GM12878 (cell line): ENCODE results near the gene CYP2U1. TPM values are rescaled to one million over a fixed set of nuclear protein-coding genes. Genes with fewer than 3 reads are reported as not detected.
A peak's percentile ranks its signal among the peaks of the same experiment; 100 is the strongest.

Experiments
- BCL11A ChIP-seq: IDR thresholded peaks from 2 replicates; pipeline ENCODE4 v1.6.1; 2011; ENCODE audit warnings: low read depth, low read length
- CHD2 ChIP-seq: IDR thresholded peaks from 2 replicates; pipeline ENCODE4 v1.6.1; 2011; ENCODE audit warnings: low read depth, low read length, improper control_type of control experiment, borderline replicate concordance
- CREM ChIP-seq: IDR thresholded peaks from 2 replicates; pipeline ENCODE4 v1.6.1; 2014; ENCODE audit warnings: antibody characterized with exemption, low read depth
- EED ChIP-seq: sonication (generic); IDR thresholded peaks from 2 replicates; pipeline ENCODE4 v1.6.1; 2016; ENCODE audit warnings: antibody characterized with exemption, low read depth
- HDGF ChIP-seq: fragments of 450-650 bp; IDR thresholded peaks from 2 replicates; pipeline ENCODE4 v1.6.1; 2016; ENCODE audit warnings: antibody characterized with exemption
- MAX ChIP-seq: IDR thresholded peaks from 2 replicates; pipeline ENCODE4 v1.6.1; 2012; ENCODE audit warnings: low read depth, low read length, improper control_type of control experiment
- MTA2 ChIP-seq: fragments of 450-650 bp; IDR thresholded peaks from 2 replicates; pipeline ENCODE4 v1.6.1; 2016; ENCODE audit warnings: low read depth, mild to moderate bottlenecking, moderate library complexity
- MYB ChIP-seq: fragments of 150-350 bp; IDR thresholded peaks from 2 replicates; pipeline ENCODE4 v1.6.1; 2014; ENCODE audit warnings: mild to moderate bottlenecking, low read depth, low read length, borderline replicate concordance
- NFYB ChIP-seq: IDR thresholded peaks from 2 replicates; pipeline ENCODE4 v1.6.1; 2011; ENCODE audit warnings: low read depth, mild to moderate bottlenecking, low read length, improper control_type of control experiment, moderate library complexity; ENCODE audit not compliant: insufficient read depth
- NR2C1 ChIP-seq: fragments of 450-650 bp; IDR thresholded peaks from 2 replicates; pipeline ENCODE4 v1.6.1; 2017; ENCODE audit warnings: antibody characterized with exemption, mild to moderate bottlenecking, moderate library complexity
- NR2C2 ChIP-seq: IDR thresholded peaks from 2 replicates; pipeline ENCODE4 v1.6.1; 2011; ENCODE audit warnings: borderline replicate concordance, low read depth; ENCODE audit not compliant: control insufficient read depth, insufficient read length
- RAD21 ChIP-seq: IDR thresholded peaks from 2 replicates; pipeline ENCODE4 v1.6.1; 2011; ENCODE audit warnings: mild to moderate bottlenecking, low read depth, low read length, moderate library complexity; ENCODE audit not compliant: insufficient read depth
- RBBP5 ChIP-seq: fragments of 200-600 bp; sonication (generic); conservative IDR thresholded peaks from 2 replicates; pipeline ENCODE4 v1.6.1; 2016
- SMAD5 ChIP-seq: IDR thresholded peaks from 2 replicates; pipeline ENCODE4 v1.6.1; 2016; ENCODE audit warnings: antibody characterized with exemption, low read depth
- YY1 ChIP-seq: IDR thresholded peaks from 2 replicates; pipeline ENCODE4 v1.6.1; 2011; ENCODE audit warnings: low read depth, mild to moderate bottlenecking, low read length
- ZNF592 ChIP-seq: fragments of 450-650 bp; IDR thresholded peaks from 2 replicates; pipeline ENCODE4 v1.6.1; 2017; ENCODE audit warnings: mild to moderate bottlenecking, moderate library complexity
- ZZZ3 ChIP-seq: IDR thresholded peaks from 2 replicates; pipeline ENCODE4 v1.6.1; 2011; ENCODE audit warnings: low read depth; ENCODE audit not compliant: control insufficient read depth, insufficient read length
- polyA plus RNA-seq, 11 experiments: library from polyadenylated mRNA; depleted of rRNA in 4 of 11; unstranded in 6 of 11; stranded (reverse) in 5 of 11; fragments of >200 nt; fragmentation: Nextera tagmentation in 4 of 11; fragmentation: Illumina TruSeq in 1 of 11; extraction: Ambion mirVana in 4 of 11; extraction: Trizol in 1 of 11; gene quantifications; 1 replicate in 1 of 11; 2 replicates in 10 of 11; pipeline versions ENCODE4 v1.2.1 to v1.2.3, GENCODE V29; 2011 to 2016; ENCODE audit warnings: inconsistent platforms in 2 of 11, missing spikeins in 2 of 11, low read depth in 1 of 11
- total RNA-seq, 4 experiments: library from RNA; depleted of rRNA in 3 of 4; stranded (reverse); fragments of >200 nt in 3 of 4; fragmentation: Illumina TruSeq in 1 of 4; extraction: Trizol in 1 of 4; gene quantifications; 2 replicates each; pipeline versions ENCODE4 v1.2.1 to v1.2.3, GENCODE V29; 2013 to 2021
- TF ChIP-seq, protein P1 (sequence below): IDR thresholded peaks from 2 replicates; pipeline ENCODE4 v1.6.1; 2012; ENCODE audit warnings: low read depth, low read length, improper control_type of control experiment

Gene CYP2U1
- total and polyA plus RNA-seq, 10 of the 15 experiments (the other 5 are each of a cell fraction or from before 2014, with no cell fraction given), result 0.41 to 3.4 (median 2.9) TPM

- no peak for TF ChIP-seq MYB
- TF ChIP-seq, protein P1, sequence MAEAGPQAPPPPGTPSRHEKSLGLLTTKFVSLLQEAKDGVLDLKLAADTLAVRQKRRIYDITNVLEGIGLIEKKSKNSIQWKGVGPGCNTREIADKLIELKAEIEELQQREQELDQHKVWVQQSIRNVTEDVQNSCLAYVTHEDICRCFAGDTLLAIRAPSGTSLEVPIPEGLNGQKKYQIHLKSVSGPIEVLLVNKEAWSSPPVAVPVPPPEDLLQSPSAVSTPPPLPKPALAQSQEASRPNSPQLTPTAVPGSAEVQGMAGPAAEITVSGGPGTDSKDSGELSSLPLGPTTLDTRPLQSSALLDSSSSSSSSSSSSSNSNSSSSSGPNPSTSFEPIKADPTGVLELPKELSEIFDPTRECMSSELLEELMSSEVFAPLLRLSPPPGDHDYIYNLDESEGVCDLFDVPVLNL, result no peak
- no peak for TF ChIP-seq MTA2
- TF ChIP-seq CREM, result no peak; the same call in 1 of the 2 replicates
- TF ChIP-seq NFYB, result peak; percentile 69; the same call in 1 of the 2 replicates
- TF ChIP-seq BCL11A, result no peak
- TF ChIP-seq RAD21, result no peak
- TF ChIP-seq CHD2, result no peak; the same call in 1 of the 2 replicates
- no peak for TF ChIP-seq NR2C1
- TF ChIP-seq HDGF, result no peak
- no peak for TF ChIP-seq RBBP5
- TF ChIP-seq YY1, result no peak
- no peak for TF ChIP-seq SMAD5
- no peak for TF ChIP-seq NR2C2
- TF ChIP-seq MAX, result no peak
- no peak for TF ChIP-seq EED
- no peak for TF ChIP-seq ZNF592
- TF ChIP-seq ZZZ3, result no peak
These were observed at the start of gene CYP2U1 (continued) for GRCh38 chr4:107930821-107931774.
